Small intestine (tissue), 7 donors: ENCODE results near the gene WDR70. TPM values are rescaled to one million over a fixed set of nuclear protein-coding genes. Genes with fewer than 3 reads are reported as not detected.
"Not testable (repeated sequence)": the region's sequence is repeated elsewhere in the genome, so short reads cannot be mapped to it uniquely, and the experiment has no call there.

Experiments used
- DNase-seq, 2 donors: peaks; one replicate each; pipeline versions ENCODE4 v3.0.0 to v3.0.0-alpha.2; 2013
- FAIRE-seq: peaks from 2 replicates; lab custom pipeline; 2012; peaks lifted over from hg19 to GRCh38; lab: Jason Lieb, UNC
- H3K27ac ChIP-seq, 3 donors: one replicate each; pipeline ENCODE4 v1.5.1; 2013; ENCODE audit warnings: low read length in 2 of 3, mild to moderate bottlenecking in 2 of 3, control low read depth in 1 of 3, inconsistent platforms in 1 of 3, low read depth in 1 of 3, moderate library complexity in 1 of 3
- H3K27me3 ChIP-seq, 3 donors: one replicate each; pipeline ENCODE4 v1.6.1; 2013; ENCODE audit warnings: low read length in 3 of 3, inconsistent platforms in 1 of 3; ENCODE audit not compliant: control insufficient read depth in 3 of 3, insufficient read depth in 3 of 3
- H3K36me3 ChIP-seq, 3 donors: one replicate each; pipeline ENCODE4 v1.6.1; 2013; ENCODE audit warnings: low read length in 3 of 3, inconsistent platforms in 1 of 3, low read depth in 1 of 3, mild to moderate bottlenecking in 1 of 3, moderate library complexity in 1 of 3; ENCODE audit not compliant: control insufficient read depth in 3 of 3, insufficient read depth in 2 of 3
- H3K4me1 ChIP-seq, 3 donors: one replicate each; pipeline ENCODE4 v1.6.1; 2013; ENCODE audit warnings: low read length in 2 of 3, inconsistent platforms in 1 of 3, low read depth in 1 of 3, mild to moderate bottlenecking in 1 of 3, moderate library complexity in 1 of 3; ENCODE audit not compliant: control insufficient read depth in 3 of 3, insufficient read depth in 2 of 3
- H3K4me3 ChIP-seq, 3 donors: one replicate each; pipeline ENCODE4 v1.5.1; 2013; ENCODE audit warnings: low read length in 3 of 3, control low read depth in 1 of 3, inconsistent platforms in 1 of 3, low read depth in 1 of 3, mild to moderate bottlenecking in 1 of 3, moderate library complexity in 1 of 3
- H3K9me3 ChIP-seq, 2 donors: one replicate each; pipeline ENCODE4 v1.6.1; 2013; ENCODE audit warnings: low read depth in 1 of 2, low read length in 1 of 2; ENCODE audit not compliant: control insufficient read depth in 2 of 2, insufficient read depth in 1 of 2
- WGBS, 3 donors: extraction: QIAGEN DNeasy Blood & Tissue Kit; methylation state at CpG; one replicate each; pipeline ENCODE4 v1.1.7; 2013; 5-methylcytosine and 5-hydroxymethylcytosine counted together
- polyA plus RNA-seq, 4 donors: library from polyadenylated mRNA; stranded (reverse) in 3 of 4; unstranded in 1 of 4; fragments of 200-250 nt in 3 of 4; fragments of 120-200 nt in 1 of 4; gene quantifications; one replicate each; pipeline versions ENCODE4 v1.2.1 to v1.2.3, GENCODE V29; 2013
- donor health status: healthy with polysubstance abuse.
- donor health status: control.
- donor health status: control.
- donor health status: Bipolar disorder and iron deficiency.
- donor health status: healthy.

The WDR70 gene
- polyA plus RNA-seq, 4 donors: 13.2 to 24.6 (median 15.8) TPM

- not testable (repeated sequence) for DNase-seq, H3K36me3 ChIP-seq, H3K4me1 ChIP-seq, H3K27ac ChIP-seq, FAIRE-seq, H3K4me3 ChIP-seq, H3K27me3 ChIP-seq, H3K9me3 ChIP-seq
- 93 to 100% (median 100%) methylated on average over 1 of the region's 2 CpGs for WGBS, 3 donors
Observed at GRCh38 chr5:37622354-37622753, 243.2 kb downstream of the WDR70 start.

GRCh38 chr5:37626266-37626665 is 247.1 kb downstream of the WDR70 start:
- Histone ChIP-seq H3K27me3 (no peaks in the 10 kb centered on the region), H3K9me3 (peaks cover 0 to 17% of the 10 kb centered on the region in 2 donors), H3K36me3 (peaks cover 0 to 16% (median 0%) of the 10 kb centered on the region in 3 donors), H3K4me1 (no peaks in the 10 kb centered on the region), H3K4me3 (no peak overlapping the region), H3K27ac (no peak overlapping the region)
- no peak for FAIRE-seq
- DNase-seq: no peak
- 89 to 95% (median 94%) methylated on average over 3 of the region's 3 CpGs for WGBS, 3 donors

- DNase-seq (no peak), FAIRE-seq (no peak)
- no peaks in the 10 kb centered on the region for H3K4me1 ChIP-seq
- H3K27me3 ChIP-seq: no peaks in the 10 kb centered on the region
- H3K9me3 ChIP-seq: peaks cover 0 to 17% of the 10 kb centered on the region in 2 donors
- H3K27ac ChIP-seq: no peak overlapping the region
- peaks cover 0 to 16% (median 2%) of the 10 kb centered on the region in 3 donors for H3K36me3 ChIP-seq
- no peak overlapping the region for H3K4me3 ChIP-seq
Observed at GRCh38 chr5:37628876-37629275, 249.8 kb downstream of the WDR70 start.

GRCh38 chr5:37631939-37632338 is 252.8 kb downstream of the WDR70 start:
- no peaks in the 10 kb centered on the region for H3K4me1 ChIP-seq
- H3K27ac ChIP-seq: no peak overlapping the region
- FAIRE-seq (no peak), DNase-seq (no peak)
- H3K27me3 ChIP-seq: no peaks in the 10 kb centered on the region
- peaks cover 0 to 16% of the 10 kb centered on the region in 2 donors for H3K9me3 ChIP-seq
- 79 to 85% (median 83%) methylated on average over 3 of the region's 3 CpGs for WGBS, 3 donors
- peaks cover 0 to 15% (median 2%) of the 10 kb centered on the region in 3 donors for H3K36me3 ChIP-seq
- H3K4me3 ChIP-seq: no peak overlapping the region

GRCh38 chr5:37637165-37637845 is 258.2 kb downstream of the WDR70 start:
- FAIRE-seq: no peak
- Histone ChIP-seq H3K36me3 (peaks cover 0 to 2% (median 0%) of the 10 kb centered on the region in 3 donors), H3K27ac (no peak overlapping the region), H3K4me1 (no peaks in the 10 kb centered on the region), H3K9me3 (no peaks in the 10 kb centered on the region), H3K27me3 (no peaks in the 10 kb centered on the region), H3K4me3 (no peak overlapping the region)
- DNase-seq: no peak
- WGBS, 3 donors: 92 to 97% (median 96%) methylated on average over 7 of the region's 7 CpGs

- no peak overlapping the region for H3K4me3 ChIP-seq
- H3K36me3 ChIP-seq: no peaks in the 10 kb centered on the region
- 69 to 94% (median 90%) methylated on average over 1 of the region's 1 CpG for WGBS, 3 donors
- H3K9me3 ChIP-seq: no peaks in the 10 kb centered on the region
- FAIRE-seq (no peak), DNase-seq (no peak)
- no peaks in the 10 kb centered on the region for H3K4me1 ChIP-seq
- no peak overlapping the region for H3K27ac ChIP-seq
- H3K27me3 ChIP-seq: no peaks in the 10 kb centered on the region
Observed at GRCh38 chr5:37638897-37639296, 259.8 kb downstream of the WDR70 start.

- FAIRE-seq (no peak), DNase-seq (no peak)
- WGBS, 3 donors: 92 to 94% (median 93%) methylated on average over 2 of the region's 2 CpGs
- Histone ChIP-seq H3K27ac (no peak overlapping the region), H3K9me3 (no peaks in the 10 kb centered on the region), H3K36me3 (no peaks in the 10 kb centered on the region), H3K27me3 (no peaks in the 10 kb centered on the region), H3K4me1 (no peaks in the 10 kb centered on the region), H3K4me3 (no peak overlapping the region)
Observed at GRCh38 chr5:37640088-37640487, 261.0 kb downstream of the WDR70 start.

- no peaks in the 10 kb centered on the region for H3K4me1 ChIP-seq
Observed at GRCh38 chr5:37641933-37642332, 262.8 kb downstream of the WDR70 start.

GRCh38 chr5:37645707-37646106 is 266.6 kb downstream of the WDR70 start:
- no peak for FAIRE-seq

More at GRCh38 chr5:37641933-37642332, 262.8 kb downstream of the WDR70 start:
- H3K27me3 ChIP-seq: no peaks in the 10 kb centered on the region
- no peak overlapping the region for H3K27ac ChIP-seq
- no peak for FAIRE-seq
- no peak for DNase-seq
- no peaks in the 10 kb centered on the region for H3K9me3 ChIP-seq
- no peak overlapping the region for H3K4me3 ChIP-seq
- no peaks in the 10 kb centered on the region for H3K36me3 ChIP-seq
- WGBS, 3 donors: 0 to 50% (median 46%) methylated on average over 1 of the region's 1 CpG

More at GRCh38 chr5:37645707-37646106, 266.6 kb downstream of the WDR70 start:
- Histone ChIP-seq H3K9me3 (no peaks in the 10 kb centered on the region), H3K27ac (no peak overlapping the region), H3K4me3 (no peak overlapping the region), H3K27me3 (no peaks in the 10 kb centered on the region), H3K4me1 (no peaks in the 10 kb centered on the region), H3K36me3 (no peaks in the 10 kb centered on the region)
- no peak for DNase-seq
- 90 to 97% (median 95%) methylated on average over 1 of the region's 1 CpG for WGBS, 3 donors
